H1 (cell line): ENCODE results near the gene TTLL5. TPM values are rescaled to one million over a fixed set of nuclear protein-coding genes. Genes with fewer than 3 reads are reported as not detected.

ENCODE experiments used
- CTCF ChIA-PET: fragments of 300-600 bp; sonication (Branson Sonifier 250); formaldehyde crosslinking; loops from one replicate; lab custom pipeline; 2021; ENCODE audit not compliant: partially characterized antibody; lab: Charles Lee
- POLR2A ChIA-PET: fragments of 300-600 bp; sonication (Branson Sonifier 250); formaldehyde crosslinking; loops from one replicate; lab custom pipeline; 2021; ENCODE audit warnings: inconsistent platforms; ENCODE audit not compliant: partially characterized antibody; lab: Charles Lee
- DNase-seq, 2 experiments: peaks; one replicate each; pipeline versions ENCODE4 v3.0.0 to v3.0.0-alpha.2; 2010 to 2022; ENCODE audit warnings: low spot score in 2 of 2, low read depth in 1 of 2, mixed read lengths in 1 of 2
- FAIRE-seq: peaks from 2 replicates; lab custom pipeline; 2011; peaks lifted over from hg19 to GRCh38; lab: Jason Lieb, UNC
- H2AFZ ChIP-seq: 2 replicates; pipeline ENCODE4 v1.8.1; 2012; ENCODE audit warnings: low read length, inconsistent platforms
- H2AK5ac ChIP-seq: 2 replicates; pipeline ENCODE4 v1.6.1; 2013; ENCODE audit warnings: low read depth, low read length
- H2BK120ac ChIP-seq: replicated peaks from 2 replicates; pipeline ENCODE3; 2013; ENCODE audit warnings: low read depth, low read length, inconsistent platforms
- H2BK12ac ChIP-seq: 2 replicates; pipeline ENCODE4 v1.6.1; 2013; ENCODE audit warnings: low read depth, low read length
- H2BK15ac ChIP-seq: 2 replicates; pipeline ENCODE4 v1.6.1; 2013; ENCODE audit warnings: low read length
- H2BK20ac ChIP-seq: 2 replicates; pipeline ENCODE4 v1.6.1; 2013; ENCODE audit warnings: low read length
- H2BK5ac ChIP-seq: 2 replicates; pipeline ENCODE4 v1.6.1; 2013; ENCODE audit warnings: low read depth, low read length
- H3K14ac ChIP-seq: 2 replicates; pipeline ENCODE4 v1.6.1; 2013; ENCODE audit warnings: inconsistent platforms; ENCODE audit not compliant: insufficient read length
- H3K18ac ChIP-seq: 2 replicates; pipeline ENCODE4 v1.6.1; 2013; ENCODE audit warnings: low read length; ENCODE audit errors: extremely low read depth
- H3K23ac ChIP-seq: 2 replicates; pipeline ENCODE4 v1.6.1; 2013; ENCODE audit warnings: inconsistent platforms; ENCODE audit not compliant: insufficient read length
- H3K23me2 ChIP-seq: 2 replicates; pipeline ENCODE4 v1.6.1; 2013; ENCODE audit warnings: low read depth, low read length
- H3K27ac ChIP-seq: 2 replicates; pipeline ENCODE4 v1.6.1; 2011; ENCODE audit warnings: low read depth, low read length, inconsistent platforms
- H3K27me3 ChIP-seq, 4 experiments: replicated peaks in 1 of 4; 1 replicate in 1 of 4; 2 replicates in 3 of 4; pipeline versions ENCODE4 v1.6.1 to v1.8.1; 2011 to 2013; ENCODE audit warnings: low read length in 3 of 4, mild to moderate bottlenecking in 3 of 4, inconsistent platforms in 2 of 4, mixed read lengths in 2 of 4, moderate library complexity in 1 of 4; ENCODE audit not compliant: control insufficient read depth in 3 of 4, insufficient read depth in 3 of 4; ENCODE audit errors: extremely low read depth in 1 of 4
- H3K36me3 ChIP-seq, 4 experiments: 2 replicates each; pipeline versions ENCODE4 v1.6.1 to v1.8.1; 2011 to 2013; ENCODE audit warnings: mild to moderate bottlenecking in 4 of 4, low read length in 3 of 4, moderate library complexity in 2 of 4, control low read depth in 1 of 4, inconsistent platforms in 1 of 4; ENCODE audit not compliant: insufficient read depth in 4 of 4, control insufficient read depth in 2 of 4
- H3K4ac ChIP-seq: replicated peaks from 2 replicates; pipeline ENCODE3; 2013; ENCODE audit warnings: low read length, low read depth, mixed read lengths, inconsistent platforms; ENCODE audit not compliant: insufficient read length
- H3K4me1 ChIP-seq, 4 experiments: replicated peaks in 1 of 4; 1 replicate in 1 of 4; 2 replicates in 3 of 4; pipeline versions ENCODE4 v1.6.1 to v1.8.1; 2011 to 2013; ENCODE audit warnings: low read length in 3 of 4, inconsistent platforms in 2 of 4, mixed read lengths in 1 of 4; ENCODE audit not compliant: insufficient read depth in 4 of 4, control insufficient read depth in 3 of 4
- H3K4me2 ChIP-seq, 2 experiments: 2 replicates each; pipeline versions ENCODE4 v1.6.1 to v1.8.1; 2011 to 2013; ENCODE audit warnings: low read depth in 2 of 2, low read length in 2 of 2, control low read depth in 1 of 2, inconsistent platforms in 1 of 2, mild to moderate bottlenecking in 1 of 2; ENCODE audit not compliant: insufficient read depth in 1 of 2
- H3K4me3 ChIP-seq, 4 experiments: fragments of 200-600, 300-600 bp in 1 of 4; sonication (generic), shearing (Covaris generic), sonication (Bioruptor Twin) in 1 of 4; 2 replicates each; pipeline versions ENCODE4 v1.5.1 to v1.8.1; 2011 to 2016; ENCODE audit warnings: low read length in 4 of 4, low read depth in 3 of 4, control low read depth in 2 of 4, inconsistent platforms in 2 of 4, mild to moderate bottlenecking in 2 of 4, mixed read lengths in 1 of 4, moderate library complexity in 1 of 4; ENCODE audit not compliant: insufficient read depth in 2 of 4; ENCODE audit errors: extremely low read depth in 1 of 4
- H3K56ac ChIP-seq: replicated peaks from 2 replicates; pipeline ENCODE3; 2013; ENCODE audit warnings: low read depth, mild to moderate bottlenecking, mixed read lengths, low read length, inconsistent platforms; ENCODE audit not compliant: insufficient read length
- H3K79me1 ChIP-seq: 2 replicates; pipeline ENCODE4 v1.6.1; 2013; ENCODE audit warnings: low read depth, low read length, control low read depth
- H3K79me2 ChIP-seq, 2 experiments: 2 replicates each; pipeline versions ENCODE4 v1.6.1 to v1.8.1; 2012 to 2013; ENCODE audit warnings: low read length in 2 of 2, mild to moderate bottlenecking in 2 of 2, inconsistent platforms in 1 of 2; ENCODE audit not compliant: insufficient read depth in 2 of 2, control insufficient read depth in 1 of 2
- H3K9ac ChIP-seq, 4 experiments: replicated peaks in 1 of 4; 1 replicate in 1 of 4; 2 replicates in 3 of 4; pipeline versions ENCODE4 v1.6.1 to v1.8.1; 2011 to 2013; ENCODE audit warnings: low read depth in 3 of 4, low read length in 3 of 4, control low read depth in 2 of 4, mild to moderate bottlenecking in 2 of 4, moderate library complexity in 2 of 4, inconsistent platforms in 1 of 4; ENCODE audit errors: extremely low read depth in 1 of 4
- H3K9me3 ChIP-seq, 2 experiments: 2 replicates each; pipeline versions ENCODE4 v1.6.1 to v1.8.1; 2012 to 2013; ENCODE audit warnings: mild to moderate bottlenecking in 2 of 2, moderate library complexity in 2 of 2, control low read depth in 1 of 2, inconsistent platforms in 1 of 2, low read depth in 1 of 2, low read length in 1 of 2, mixed read lengths in 1 of 2; ENCODE audit not compliant: insufficient read depth in 2 of 2
- H4K20me1 ChIP-seq, 2 experiments: replicated peaks in 1 of 2; 2 replicates each; pipeline versions ENCODE3 to v1.8.1; 2011 to 2013; ENCODE audit warnings: inconsistent platforms in 2 of 2, low read length in 2 of 2, mild to moderate bottlenecking in 1 of 2; ENCODE audit not compliant: insufficient read depth in 2 of 2, control insufficient read depth in 1 of 2
- H4K5ac ChIP-seq: 2 replicates; pipeline ENCODE4 v1.6.1; 2013; ENCODE audit warnings: low read length, low read depth, mixed read lengths, inconsistent platforms; ENCODE audit not compliant: insufficient read length
- H4K8ac ChIP-seq: 2 replicates; pipeline ENCODE4 v1.8.0; 2013; ENCODE audit warnings: mild to moderate bottlenecking, moderate library complexity, low read length, inconsistent platforms; ENCODE audit not compliant: insufficient read depth; ENCODE audit errors: extremely low read depth
- H4K91ac ChIP-seq: replicated peaks from 2 replicates; pipeline ENCODE3; 2013; ENCODE audit warnings: low read length, mixed read lengths, inconsistent platforms; ENCODE audit not compliant: insufficient read length
- BCL11A ChIP-seq, 2 experiments: IDR thresholded peaks; one replicate each; pipeline ENCODE4 v1.6.1; 2011; ENCODE audit warnings: low read depth in 2 of 2, low read length in 2 of 2, mild to moderate bottlenecking in 2 of 2
- BRCA1 ChIP-seq: IDR thresholded peaks from 2 replicates; pipeline ENCODE4 v1.6.1; 2012; ENCODE audit warnings: low read depth, low read length, improper control_type of control experiment
- CBX8 ChIP-seq: fragments of 300-800, 300-1000 bp; sonication (generic); IDR thresholded peaks from 2 replicates; pipeline ENCODE4 v1.7.1; 2016; ENCODE audit warnings: low read depth, low read length, borderline replicate concordance
- CTBP2 ChIP-seq: IDR thresholded peaks from 2 replicates; pipeline ENCODE4 v1.7.0; 2011; ENCODE audit warnings: borderline replicate concordance, mild to moderate bottlenecking, moderate library complexity, mixed read lengths, low read length; ENCODE audit not compliant: insufficient read depth, insufficient read length
- MAFK ChIP-seq: IDR thresholded peaks from 2 replicates; pipeline ENCODE4 v1.6.1; 2012; ENCODE audit warnings: low read depth, mild to moderate bottlenecking, improper control_type of control experiment, low read length
- PHF8 ChIP-seq: fragments of 200-600 bp; sonication (generic); conservative IDR thresholded peaks from 2 replicates; pipeline ENCODE4 v1.7.1; 2012; ENCODE audit warnings: low read depth, mild to moderate bottlenecking, inconsistent platforms, low read length, moderate library complexity
- POLR2A ChIP-seq, 2 experiments: IDR thresholded peaks; 1 replicate in 1 of 2; 2 replicates in 1 of 2; pipeline ENCODE4 v1.6.1; 2011; ENCODE audit warnings: low read depth in 2 of 2, low read length in 2 of 2, mild to moderate bottlenecking in 2 of 2; ENCODE audit errors: control extremely low read depth in 1 of 2
- POLR2AphosphoS5 ChIP-seq: IDR thresholded peaks from 2 replicates; pipeline ENCODE4 v1.6.1; 2011; ENCODE audit warnings: low read depth, low read length
- RXRA ChIP-seq: IDR thresholded peaks from 2 replicates; pipeline ENCODE4 v1.6.1; 2011; ENCODE audit warnings: low read depth, mild to moderate bottlenecking, low read length, moderate library complexity; ENCODE audit not compliant: insufficient read depth
- SP2 ChIP-seq: IDR thresholded peaks from 2 replicates; pipeline ENCODE4 v1.6.1; 2012; ENCODE audit warnings: mild to moderate bottlenecking, low read length, inconsistent platforms
- WGBS, 2 experiments: shearing (Covaris generic) in 1 of 2; methylation state at CpG; one replicate each; pipeline versions ENCODE4 v1.1.6 to v1.1.7; 2013 to 2015; ENCODE audit warnings: low lambda C conversion rate in 2 of 2, mixed read lengths in 2 of 2, inconsistent platforms in 1 of 2, low coverage in 1 of 2, missing lambda C conversion rate in 1 of 2; ENCODE audit not compliant: insufficient replicate concordance in 2 of 2, insufficient coverage in 1 of 2, insufficient read length in 1 of 2; ENCODE audit errors: extremely low coverage in 1 of 2, missing lambda C conversion rate in 1 of 2; 5-methylcytosine and 5-hydroxymethylcytosine counted together
- polyA plus RNA-seq, 7 experiments: library from polyadenylated mRNA; depleted of rRNA in 3 of 7; stranded (reverse) in 5 of 7; unstranded in 2 of 7; fragments of >200 nt in 5 of 7; fragments of 200-250 nt in 2 of 7; gene quantifications; 1 replicate in 5 of 7; 2 replicates in 1 of 7; 4 replicates in 1 of 7; pipeline versions ENCODE4 v1.2.1 to v1.2.3, GENCODE V29; 2011 to 2013; ENCODE audit warnings: missing spikeins in 2 of 7, mixed read lengths in 2 of 7
- total RNA-seq: library from RNA; stranded (reverse); fragmentation: NEBNext Ultra II Directional; extraction: Animal tissue kit (Norgen Biotek cat#: 25700); gene quantifications from 2 replicates; pipeline ENCODE4 v1.2.1, GENCODE V29; 2021
- TF ChIP-seq, protein P1 (sequence below): IDR thresholded peaks from 2 replicates; pipeline ENCODE4 v1.6.1; 2012; ENCODE audit warnings: low read length, inconsistent platforms
- TF ChIP-seq, protein P2 (sequence below): IDR thresholded peaks from 2 replicates; pipeline ENCODE4 v1.6.1; 2011; ENCODE audit warnings: low read length, improper control_type of control experiment

TTLL5 gene
- total and polyA plus RNA-seq, 2 of the 8 experiments (the other 6 are each of a cell fraction or from before 2014, with no cell fraction given) = 16.1 to 45.9 TPM

DNA sequence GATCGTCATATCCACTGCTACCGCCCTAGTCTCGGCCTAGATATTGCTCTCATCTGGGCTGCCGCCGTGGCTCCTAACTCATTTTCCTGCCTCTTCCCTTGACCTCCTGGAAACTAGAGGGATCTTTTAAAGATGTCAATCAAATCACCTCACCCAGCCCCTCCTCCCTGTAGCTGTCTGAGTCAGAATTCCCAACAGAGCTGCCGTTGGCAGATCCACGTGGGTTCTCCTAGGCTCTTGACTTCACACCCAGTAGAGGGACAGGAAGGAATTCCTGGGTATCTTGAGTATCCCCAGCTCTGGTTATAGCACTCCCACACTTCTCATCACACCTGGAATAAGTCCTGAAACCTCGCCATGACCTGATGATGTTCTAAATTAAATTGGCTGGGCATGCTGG is 308.8 kb downstream of the TTLL5 start:
- no peak overlapping the region for H3K9ac ChIP-seq
- no peak overlapping the region for H2AFZ ChIP-seq
- H3K56ac ChIP-seq = no peak overlapping the region
- H3K14ac ChIP-seq = no peak overlapping the region
- H2BK5ac ChIP-seq = no peak overlapping the region
- no peak overlapping the region for H3K4ac ChIP-seq
- DNase-seq (no peak), FAIRE-seq (no peak)
- no peak overlapping the region for H2BK120ac ChIP-seq
- CTCF ChIA-PET = interaction anchor here (0.9 to 20.1 kb wide), 4 partner anchors 10 to 261 kb away, joined by 3 to 261 read pairs (median 14); partner anchors contain the start of gene TGFB3
- no peak overlapping the region for H2BK20ac ChIP-seq
- no peaks in the 10 kb centered on the region for H3K36me3 ChIP-seq
- H4K5ac ChIP-seq = no peak overlapping the region
- H3K27ac ChIP-seq = no peak overlapping the region
- H3K79me2 ChIP-seq = no peaks in the 10 kb centered on the region
- no peak overlapping the region for H2BK15ac ChIP-seq
- no peak overlapping the region for H2BK12ac ChIP-seq
- no peaks in the 10 kb centered on the region for H3K9me3 ChIP-seq
- H4K91ac ChIP-seq = no peak overlapping the region
- H3K18ac ChIP-seq = no peak overlapping the region
- H3K4me2 ChIP-seq = no peak overlapping the region
- POLR2A ChIA-PET = no interaction called here
- no peaks in the 10 kb centered on the region for H3K27me3 ChIP-seq
- 80% methylated on average over 8 of the region's 8 CpGs; no CpG with 5 or more reads in 1 of the 2 experiments for WGBS, 2 experiments
- H3K4me3 ChIP-seq = no peak overlapping the region
- H3K23ac ChIP-seq = no peak overlapping the region
- no peaks in the 10 kb centered on the region for H3K23me2 ChIP-seq
- H3K79me1 ChIP-seq = no peaks in the 10 kb centered on the region
- no peak overlapping the region for H2AK5ac ChIP-seq
- H4K8ac ChIP-seq = no peak overlapping the region
- no peaks in the 10 kb centered on the region for H4K20me1 ChIP-seq
- peaks cover 0 to 3% (median under 1%) of the 10 kb centered on the region in 4 experiments; a peak in 2 of 7 replicates for H3K4me1 ChIP-seq
- TF ChIP-seq BCL11A (IDR thresholded peaks at IDR 0.05; ENCODE audit: low read depth in 2 of 2, low read length in 2 of 2) (no peak), POLR2AphosphoS5 (no peak), CTBP2 (no peak), RXRA (no peak), SP2 (no peak), MAFK (no peak), CBX8 (no peak), BRCA1 (no peak), PHF8 (no peak), POLR2A (IDR thresholded peaks at IDR 0.05; ENCODE audit: control extremely low read depth in 1 of 2, low read depth in 2 of 2, low read length in 2 of 2) (no peak)
- TF ChIP-seq, protein P1, sequence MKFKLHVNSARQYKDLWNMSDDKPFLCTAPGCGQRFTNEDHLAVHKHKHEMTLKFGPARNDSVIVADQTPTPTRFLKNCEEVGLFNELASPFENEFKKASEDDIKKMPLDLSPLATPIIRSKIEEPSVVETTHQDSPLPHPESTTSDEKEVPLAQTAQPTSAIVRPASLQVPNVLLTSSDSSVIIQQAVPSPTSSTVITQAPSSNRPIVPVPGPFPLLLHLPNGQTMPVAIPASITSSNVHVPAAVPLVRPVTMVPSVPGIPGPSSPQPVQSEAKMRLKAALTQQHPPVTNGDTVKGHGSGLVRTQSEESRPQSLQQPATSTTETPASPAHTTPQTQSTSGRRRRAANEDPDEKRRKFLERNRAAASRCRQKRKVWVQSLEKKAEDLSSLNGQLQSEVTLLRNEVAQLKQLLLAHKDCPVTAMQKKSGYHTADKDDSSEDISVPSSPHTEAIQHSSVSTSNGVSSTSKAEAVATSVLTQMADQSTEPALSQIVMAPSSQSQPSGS = no peak
- TF ChIP-seq, protein P2, sequence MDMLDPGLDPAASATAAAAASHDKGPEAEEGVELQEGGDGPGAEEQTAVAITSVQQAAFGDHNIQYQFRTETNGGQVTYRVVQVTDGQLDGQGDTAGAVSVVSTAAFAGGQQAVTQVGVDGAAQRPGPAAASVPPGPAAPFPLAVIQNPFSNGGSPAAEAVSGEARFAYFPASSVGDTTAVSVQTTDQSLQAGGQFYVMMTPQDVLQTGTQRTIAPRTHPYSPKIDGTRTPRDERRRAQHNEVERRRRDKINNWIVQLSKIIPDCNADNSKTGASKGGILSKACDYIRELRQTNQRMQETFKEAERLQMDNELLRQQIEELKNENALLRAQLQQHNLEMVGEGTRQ = no peak
